ENCODE results near the gene ZNF516. TPM values are rescaled to one million over a fixed set of nuclear protein-coding genes. Genes with fewer than 3 reads are reported as not detected.

The ZNF516 gene
- total and polyA plus RNA-seq, 7 donors = 2.4 to 20.6 (median 9.6) TPM

DNA sequence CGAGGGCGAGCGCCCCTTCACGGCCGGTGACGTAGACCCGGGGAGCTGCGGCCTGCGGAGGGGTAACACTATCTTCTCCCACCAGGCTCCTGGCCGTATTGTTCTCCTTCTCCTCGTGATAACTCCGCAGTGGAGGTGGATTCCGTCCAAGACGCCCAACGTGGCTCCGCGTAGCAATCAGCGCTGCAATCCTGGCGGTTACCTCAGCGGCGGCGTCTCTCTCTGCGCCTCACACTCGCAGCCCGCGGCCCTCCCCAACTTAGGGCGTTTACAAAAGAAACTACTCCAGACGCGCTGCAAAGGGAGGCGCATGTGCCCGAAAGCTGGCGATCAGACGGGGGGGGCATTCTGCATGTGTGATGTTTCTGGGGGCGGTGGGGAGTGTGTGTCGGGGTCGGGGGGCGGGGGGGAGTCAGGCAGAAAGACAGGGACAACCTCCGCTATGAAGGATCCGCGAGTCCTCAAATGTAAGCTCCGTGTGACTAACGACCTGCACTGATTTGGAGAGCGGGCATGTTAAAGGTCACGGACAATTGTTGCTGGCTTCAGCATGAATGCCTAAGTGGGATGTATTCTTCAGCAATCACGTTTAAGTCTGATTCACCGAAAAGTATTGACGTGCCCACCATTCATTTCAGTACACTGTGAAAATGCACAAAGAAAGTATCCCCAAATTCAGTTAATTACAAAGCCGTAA lies 1.3 kb upstream of the ZNF516 start:
- no peaks in the 10 kb centered on the region for H3K36me3 ChIP-seq (ENCODE audit: insufficient read depth in 1 of 2, low read depth in 1 of 2)
- no peaks in the 10 kb centered on the region for H3K4me1 ChIP-seq
- intact Hi-C loops (cut with DNase I) = loop anchor here in 1 of 2 donors (10.0 kb wide), 1 partner anchor 118 kb away; no protein-coding TSS in a partner anchor
- TF ChIP-seq, protein P1, sequence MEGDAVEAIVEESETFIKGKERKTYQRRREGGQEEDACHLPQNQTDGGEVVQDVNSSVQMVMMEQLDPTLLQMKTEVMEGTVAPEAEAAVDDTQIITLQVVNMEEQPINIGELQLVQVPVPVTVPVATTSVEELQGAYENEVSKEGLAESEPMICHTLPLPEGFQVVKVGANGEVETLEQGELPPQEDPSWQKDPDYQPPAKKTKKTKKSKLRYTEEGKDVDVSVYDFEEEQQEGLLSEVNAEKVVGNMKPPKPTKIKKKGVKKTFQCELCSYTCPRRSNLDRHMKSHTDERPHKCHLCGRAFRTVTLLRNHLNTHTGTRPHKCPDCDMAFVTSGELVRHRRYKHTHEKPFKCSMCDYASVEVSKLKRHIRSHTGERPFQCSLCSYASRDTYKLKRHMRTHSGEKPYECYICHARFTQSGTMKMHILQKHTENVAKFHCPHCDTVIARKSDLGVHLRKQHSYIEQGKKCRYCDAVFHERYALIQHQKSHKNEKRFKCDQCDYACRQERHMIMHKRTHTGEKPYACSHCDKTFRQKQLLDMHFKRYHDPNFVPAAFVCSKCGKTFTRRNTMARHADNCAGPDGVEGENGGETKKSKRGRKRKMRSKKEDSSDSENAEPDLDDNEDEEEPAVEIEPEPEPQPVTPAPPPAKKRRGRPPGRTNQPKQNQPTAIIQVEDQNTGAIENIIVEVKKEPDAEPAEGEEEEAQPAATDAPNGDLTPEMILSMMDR (IDR thresholded peaks at IDR 0.05) = no peak
- 11 to 18% (median 12%) methylated on average over 40 to 48 of the region's 48 CpGs for WGBS, 3 donors
- ATAC-seq = peak; percentile 30 to 54 (median 50)
- peak; percentile 78 to 87 for DNase-seq
- peak overlapping the region; percentile 92 for H3K4me3 ChIP-seq
- peak overlapping the region; percentile 91 for H3K27ac ChIP-seq
- H3K9me3 ChIP-seq = no peaks in the 10 kb centered on the region
- no peaks in the 10 kb centered on the region for H3K27me3 ChIP-seq (ENCODE audit: insufficient read depth in 3 of 3, low read length in 2 of 3)

DNA sequence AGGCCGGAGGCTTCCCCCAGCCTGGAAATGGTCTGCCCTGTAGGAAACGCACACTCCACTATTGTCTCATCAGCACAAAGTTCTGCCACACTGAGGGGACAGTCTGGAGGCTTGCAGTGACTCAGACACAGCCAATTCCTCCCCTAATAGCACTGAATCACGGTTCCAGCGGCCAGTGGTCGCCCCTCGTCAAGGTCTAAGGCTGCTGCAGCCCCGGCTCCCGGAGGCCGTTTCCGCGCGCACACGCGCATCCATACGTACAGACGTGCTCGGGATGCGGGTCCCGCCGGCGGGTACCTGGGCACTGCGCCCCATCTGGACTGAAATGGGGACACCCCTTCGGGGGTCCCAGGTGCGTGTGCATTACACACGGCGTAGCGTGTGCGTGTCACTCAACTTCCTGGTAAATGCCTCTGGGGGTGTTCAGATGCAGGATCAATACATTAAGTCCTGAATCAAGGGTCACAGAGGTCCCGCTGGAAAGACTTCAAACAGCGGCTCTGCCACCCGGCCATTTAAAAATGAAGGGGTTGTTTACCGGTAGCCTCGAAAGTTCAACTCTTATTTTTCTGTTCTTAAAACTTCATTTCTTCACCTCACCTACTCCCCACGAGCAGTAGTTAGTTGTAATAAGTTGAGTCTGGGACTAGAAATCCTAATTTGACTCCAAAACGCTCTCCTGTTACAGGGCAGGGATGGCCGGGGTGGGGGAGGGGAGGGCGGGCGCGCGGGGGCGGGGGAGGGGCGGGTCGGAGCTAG lies 572 bp upstream of the ZNF516 start:
- H3K4me1 ChIP-seq = no peaks in the 10 kb centered on the region
- DNase-seq (peak; percentile 57 to 62), ATAC-seq (peak; percentile 24 to 64 (median 49))
- H3K36me3 ChIP-seq (ENCODE audit: insufficient read depth in 1 of 2, low read depth in 1 of 2) = no peaks in the 10 kb centered on the region
- TF ChIP-seq, protein P1 (IDR thresholded peaks at IDR 0.05) = no peak
- intact Hi-C loops (cut with DNase I) = loop anchor here in 1 of 2 donors (10.0 kb wide), 1 partner anchor 119 kb away; no protein-coding TSS in a partner anchor
- peak overlapping the region; percentile 92 for H3K4me3 ChIP-seq
- H3K27me3 ChIP-seq (ENCODE audit: insufficient read depth in 3 of 3, low read length in 2 of 3) = no peaks in the 10 kb centered on the region
- no peaks in the 10 kb centered on the region for H3K9me3 ChIP-seq
- H3K27ac ChIP-seq = peak overlapping the region; percentile 91
- WGBS, 3 donors = 1% methylated on average over 41 to 43 of the region's 43 CpGs

DNA sequence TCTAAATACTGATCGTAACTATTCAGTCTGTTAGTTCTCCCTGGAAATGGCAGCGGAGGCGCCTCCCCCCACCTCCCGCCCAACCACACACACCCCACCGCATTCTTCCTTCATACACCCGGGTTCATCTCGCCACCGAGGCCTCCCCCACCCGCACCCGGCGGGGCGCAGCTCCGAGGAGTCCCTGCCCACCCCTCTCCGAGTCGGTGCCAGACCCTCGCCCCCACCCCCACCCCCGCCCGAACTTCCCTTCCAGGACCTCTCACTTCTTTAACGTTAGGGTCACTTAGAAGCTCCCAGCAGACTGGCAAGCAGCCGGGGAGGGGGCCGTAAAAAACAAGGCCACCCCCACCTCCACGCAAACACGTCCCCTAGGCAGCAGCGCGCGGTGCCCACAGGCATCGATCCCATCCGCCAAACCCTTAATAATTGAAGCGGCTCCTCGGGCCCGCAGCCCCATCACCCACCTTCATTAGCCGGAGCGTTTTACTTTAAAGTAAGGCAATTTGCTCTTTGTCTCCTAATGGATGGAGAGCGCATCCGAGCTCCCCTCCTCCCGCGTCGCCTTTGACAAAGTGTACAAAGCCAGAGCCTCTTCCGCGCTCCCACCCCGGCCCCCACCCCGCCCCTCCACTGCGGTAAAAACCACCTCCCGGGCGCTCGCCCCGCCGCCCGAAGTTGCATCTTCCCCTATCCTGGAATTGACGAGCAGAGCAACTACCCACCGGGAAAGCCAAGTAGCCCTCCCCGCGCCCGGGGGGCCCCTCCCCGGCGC lies 624 bp downstream of the ZNF516 start:
- Histone ChIP-seq H3K4me3 (peak overlapping the region; percentile 92), H3K4me1 (peaks cover 7% of the 10 kb centered on the region), H3K27me3 (ENCODE audit: insufficient read depth in 3 of 3, low read length in 2 of 3) (no peaks in the 10 kb centered on the region), H3K36me3 (ENCODE audit: insufficient read depth in 1 of 2, low read depth in 1 of 2) (no peaks in the 10 kb centered on the region), H3K27ac (peak overlapping the region; percentile 91), H3K9me3 (no peaks in the 10 kb centered on the region)
- WGBS, 3 donors = 0 to 1% (median 0%) methylated on average over 48 to 56 of the region's 56 CpGs
- TF ChIP-seq, protein P1 (IDR thresholded peaks at IDR 0.05) = no peak
- peak; percentile 31 to 62 for DNase-seq
- intact Hi-C loops (cut with DNase I) = loop anchor here (1.0 to 10.0 kb wide), 4 partner anchors 37 to 120 kb away; no protein-coding TSS in a partner anchor
- ATAC-seq = no peak

DNA sequence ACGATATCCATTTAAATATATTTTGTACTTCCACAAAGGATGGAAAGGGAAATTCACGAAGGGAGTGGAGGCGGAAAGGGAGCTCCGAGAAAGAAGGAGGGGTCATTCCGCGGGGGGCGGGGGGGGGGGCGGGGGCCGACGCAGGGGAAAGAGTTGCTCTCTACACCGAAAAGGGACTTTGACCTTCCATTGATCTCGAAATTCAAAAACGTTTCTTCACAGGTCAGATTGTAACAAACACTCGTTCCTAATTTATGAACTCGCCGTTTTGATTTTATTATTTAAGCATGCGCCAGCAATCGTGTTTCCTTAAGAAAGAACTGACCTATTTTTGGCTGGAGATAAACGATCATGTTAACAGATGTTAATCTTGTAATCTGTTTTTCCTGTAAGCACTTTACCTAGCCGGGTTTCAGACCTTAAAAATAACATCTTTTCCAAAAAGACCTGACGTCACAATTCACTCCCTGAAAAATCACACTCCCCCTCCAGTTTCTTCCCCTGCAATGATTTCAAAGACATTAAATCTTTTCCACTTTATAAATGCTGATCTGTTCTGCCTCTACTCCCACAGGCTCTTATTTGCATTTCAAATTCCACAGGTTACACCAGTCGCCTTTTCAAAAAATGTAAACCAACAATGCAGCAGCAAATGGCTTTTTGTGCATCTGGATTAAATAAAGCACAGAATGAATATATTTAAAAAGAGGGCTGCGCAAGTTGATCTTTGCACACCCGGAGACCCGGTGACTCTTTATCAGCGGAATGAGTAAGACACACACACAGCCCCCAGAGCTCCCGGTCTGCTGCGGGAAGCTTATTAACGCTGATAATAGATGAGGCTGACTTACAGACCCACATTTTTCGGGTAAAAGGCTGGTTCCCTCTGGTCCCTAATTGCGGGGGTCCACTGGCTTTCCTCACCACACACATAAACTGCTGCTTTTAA lies 1.6 kb downstream of the ZNF516 start:
- Histone ChIP-seq H3K4me3 (peak overlapping the region; percentile 92), H3K36me3 (ENCODE audit: insufficient read depth in 1 of 2, low read depth in 1 of 2) (no peaks in the 10 kb centered on the region), H3K27me3 (ENCODE audit: insufficient read depth in 3 of 3, low read length in 2 of 3) (no peaks in the 10 kb centered on the region), H3K27ac (peak overlapping the region; percentile 91), H3K4me1 (peaks cover 17% of the 10 kb centered on the region), H3K9me3 (no peaks in the 10 kb centered on the region)
- DNase-seq (no peak), ATAC-seq (peak; percentile 15 to 55 (median 36))
- TF ChIP-seq, protein P1 (IDR thresholded peaks at IDR 0.05) = no peak
- WGBS, 3 donors = 1% methylated on average over 29 to 31 of the region's 31 CpGs
- intact Hi-C loops (cut with DNase I) = loop anchor here (1.0 to 10.0 kb wide), 5 partner anchors 36 to 121 kb away; no protein-coding TSS in a partner anchor

Measured in psoas muscle (tissue), 8 donors.